Activated naive CD8-positive, alpha-beta T cell treated with anti-CD3 and anti-CD28 coated beads, Interleukin-2, amount 50 U/mL, for 24 hours (primary cell): ENCODE data around the gene SYNJ2.

Source experiments
- ATAC-seq: fragments of 150-1000 bp; cut with Tn5 transposase; one replicate; pipeline ENCODE4 v1.10.0; 2021
- DNase-seq: peaks from one replicate; pipeline ENCODE4 v3.0.0; 2021
- H3K27ac Mint-ChIP-seq: one replicate; pipeline ENCODE4 v1.8.0; 2021; ENCODE audit warnings: mild to moderate bottlenecking, mixed read lengths
- H3K27me3 Mint-ChIP-seq: one replicate; pipeline ENCODE4 v1.8.0; 2021; ENCODE audit warnings: mixed read lengths
- H3K36me3 Mint-ChIP-seq: one replicate; pipeline ENCODE4 v1.8.0; 2021; ENCODE audit warnings: low read depth, mixed read lengths
- H3K4me1 Mint-ChIP-seq: one replicate; pipeline ENCODE4 v1.8.0; 2021; ENCODE audit warnings: mixed read lengths
- H3K4me3 Mint-ChIP-seq: one replicate; pipeline ENCODE4 v1.8.0; 2021; ENCODE audit warnings: mild to moderate bottlenecking, moderate library complexity, mixed read lengths
- H3K9me3 Mint-ChIP-seq: one replicate; pipeline ENCODE4 v1.8.0; 2021; ENCODE audit warnings: mixed read lengths

SYNJ2 gene

DNA sequence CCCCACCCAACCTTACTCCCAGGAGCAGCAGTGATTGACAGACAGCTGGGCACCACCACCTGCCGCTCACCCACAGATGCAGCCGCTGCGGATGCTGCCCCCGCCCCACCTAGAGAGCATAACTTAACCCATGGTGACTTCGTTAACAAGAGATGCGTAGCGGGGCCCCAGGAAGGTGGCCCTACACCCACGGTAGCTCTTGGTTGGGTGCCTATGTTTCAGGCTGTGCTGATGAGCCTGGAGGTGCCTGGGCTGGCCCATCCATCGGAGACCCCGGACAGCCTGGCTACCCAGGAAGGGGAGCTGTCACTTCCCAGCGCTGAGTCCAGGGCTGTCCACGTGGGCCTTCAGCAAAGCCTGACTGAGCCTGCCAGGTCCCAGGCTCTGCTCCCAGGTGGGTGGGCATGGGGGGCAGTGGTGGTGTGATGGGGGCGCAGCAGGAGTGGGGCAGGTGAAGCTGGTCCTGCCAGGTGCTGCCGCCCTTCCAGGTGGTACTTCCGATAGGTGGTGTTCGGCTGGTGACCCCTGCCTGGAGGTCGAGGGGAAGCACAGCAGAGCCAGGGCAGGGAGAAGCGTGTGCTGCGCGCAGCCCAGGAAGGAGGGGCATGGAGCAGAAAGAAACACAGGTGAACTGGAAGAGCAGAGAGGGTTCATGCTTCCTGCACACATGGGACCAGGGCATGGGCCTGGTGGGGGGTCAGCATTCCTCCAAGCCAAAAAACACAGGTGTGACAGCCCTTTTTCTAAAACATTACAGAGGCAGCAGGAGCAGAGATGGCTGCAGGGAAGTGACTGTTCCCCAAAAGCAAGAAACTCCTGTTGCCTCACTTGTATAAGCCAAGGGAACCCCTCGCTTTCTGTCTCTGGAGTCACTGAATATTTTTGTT, 56.9 kb downstream of the SYNJ2 start:
- no peak for DNase-seq
- Mint-ChIP-seq H3K4me3 (no peak overlapping the region), H3K4me1 (peaks cover 35% of the 10 kb centered on the region), H3K36me3 (peaks cover 23% of the 10 kb centered on the region), H3K9me3 (no peaks in the 10 kb centered on the region), H3K27me3 (no peaks in the 10 kb centered on the region), H3K27ac (peak overlapping the region; percentile 44)
- ATAC-seq, result no peak

DNA sequence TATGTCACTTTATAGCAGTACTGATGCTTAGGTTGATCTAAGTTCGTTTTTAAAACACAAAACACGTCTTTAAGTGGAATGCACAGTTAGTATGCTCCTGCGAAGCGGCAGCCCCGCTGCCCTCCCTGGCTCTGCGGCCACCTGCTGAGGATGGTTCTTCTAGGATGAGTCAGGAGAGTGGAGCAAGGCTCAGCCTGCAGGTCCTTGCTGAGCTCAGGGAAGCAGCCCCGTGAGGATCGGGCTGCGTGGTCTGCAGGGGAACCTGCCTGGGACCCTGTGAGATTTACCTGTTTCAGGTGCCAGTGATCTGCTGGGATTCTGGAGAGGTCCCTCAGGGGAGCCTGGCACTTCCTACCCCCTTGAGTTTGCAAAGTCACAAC, 57.5 kb downstream of the SYNJ2 start:
- H3K27ac Mint-ChIP-seq, result no peak overlapping the region
- DNase-seq, result no peak
- H3K27me3 Mint-ChIP-seq, result no peaks in the 10 kb centered on the region
- H3K9me3 Mint-ChIP-seq, result no peaks in the 10 kb centered on the region
- H3K4me1 Mint-ChIP-seq, result peaks cover 38% of the 10 kb centered on the region
- H3K4me3 Mint-ChIP-seq, result no peak overlapping the region
- ATAC-seq, result no peak
- peaks cover 21% of the 10 kb centered on the region for H3K36me3 Mint-ChIP-seq

DNA sequence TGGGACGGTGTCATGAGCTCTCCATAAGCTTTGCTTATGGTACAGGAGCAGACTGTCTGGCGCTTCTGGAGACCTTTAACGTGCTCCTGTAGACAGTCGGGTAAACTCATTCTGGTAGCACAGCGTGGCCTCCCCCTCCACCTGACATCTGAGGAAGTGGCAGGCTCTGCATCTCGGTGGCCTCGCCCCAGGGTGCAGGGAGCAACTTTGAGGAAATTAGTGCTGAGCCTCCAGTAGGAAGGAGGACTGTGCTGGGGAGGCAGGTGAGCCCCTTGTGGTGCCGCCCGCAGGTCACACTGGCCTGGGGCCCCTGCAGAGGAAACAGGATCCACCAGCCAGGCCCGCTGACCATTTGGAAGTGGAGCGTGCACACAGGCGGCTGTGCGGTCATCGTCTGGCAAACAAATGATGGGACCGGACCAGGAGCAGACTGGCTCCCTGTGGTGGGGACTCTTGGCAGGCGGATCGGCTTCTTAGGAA, 57.9 kb downstream of the SYNJ2 start:
- Mint-ChIP-seq H3K27me3 (no peaks in the 10 kb centered on the region), H3K9me3 (no peaks in the 10 kb centered on the region), H3K27ac (peak overlapping the region; percentile 48), H3K36me3 (peaks cover 22% of the 10 kb centered on the region), H3K4me1 (peaks cover 40% of the 10 kb centered on the region), H3K4me3 (no peak overlapping the region)
- ATAC-seq, result peak; percentile 67
- no peak for DNase-seq

- H3K27me3 Mint-ChIP-seq, result no peaks in the 10 kb centered on the region
- ATAC-seq (peak; percentile 61), DNase-seq (no peak)
- H3K36me3 Mint-ChIP-seq, result peaks cover 20% of the 10 kb centered on the region
- peaks cover 41% of the 10 kb centered on the region for H3K4me1 Mint-ChIP-seq
- peak overlapping the region; percentile 48 for H3K27ac Mint-ChIP-seq
- H3K4me3 Mint-ChIP-seq, result peak overlapping the region; percentile 15
- no peaks in the 10 kb centered on the region for H3K9me3 Mint-ChIP-seq
Measured at GRCh38 chr6:158040051-158040803, 58.6 kb downstream of the SYNJ2 start.

GRCh38 chr6:158040804-158041347, 59.2 kb downstream of the SYNJ2 start:
- no peak overlapping the region for H3K4me3 Mint-ChIP-seq
- peaks cover 46% of the 10 kb centered on the region for H3K4me1 Mint-ChIP-seq
- H3K27ac Mint-ChIP-seq, result peak overlapping the region; percentile 48
- no peaks in the 10 kb centered on the region for H3K27me3 Mint-ChIP-seq
- H3K9me3 Mint-ChIP-seq, result no peaks in the 10 kb centered on the region
- DNase-seq (no peak), ATAC-seq (no peak)
- peaks cover 22% of the 10 kb centered on the region for H3K36me3 Mint-ChIP-seq

- ATAC-seq, result no peak
Measured at GRCh38 chr6:158041370-158041769, 59.7 kb downstream of the SYNJ2 start.

DNA sequence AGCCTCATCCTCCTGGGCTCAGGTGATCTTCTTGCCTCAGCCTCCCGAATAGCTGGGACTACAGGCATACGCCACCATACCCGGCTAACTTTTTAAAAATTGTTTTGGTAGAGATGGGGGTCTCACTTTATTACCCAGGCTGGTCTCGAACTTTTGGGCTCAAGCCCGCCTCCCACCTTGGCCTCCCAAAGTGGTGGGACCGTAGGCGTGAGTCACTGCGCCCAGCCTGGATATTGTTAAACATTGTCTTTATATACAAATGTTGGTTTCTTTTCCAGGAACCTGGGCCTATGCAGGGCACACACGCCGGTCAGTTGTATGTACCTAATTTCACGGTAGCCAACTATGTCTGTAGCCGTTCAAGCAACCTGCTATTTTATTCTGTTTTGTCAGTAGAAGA, 60.1 kb downstream of the SYNJ2 start:
- ATAC-seq, result no peak
- no peak for DNase-seq
- Mint-ChIP-seq H3K4me3 (no peak overlapping the region), H3K4me1 (peaks cover 53% of the 10 kb centered on the region), H3K27ac (no peak overlapping the region), H3K36me3 (peaks cover 24% of the 10 kb centered on the region), H3K27me3 (no peaks in the 10 kb centered on the region), H3K9me3 (no peaks in the 10 kb centered on the region)

More at GRCh38 chr6:158041370-158041769, 59.7 kb downstream of the SYNJ2 start:
- Mint-ChIP-seq H3K27ac (no peak overlapping the region), H3K4me3 (no peak overlapping the region), H3K27me3 (no peaks in the 10 kb centered on the region), H3K4me1 (peaks cover 49% of the 10 kb centered on the region), H3K9me3 (no peaks in the 10 kb centered on the region), H3K36me3 (peaks cover 21% of the 10 kb centered on the region)
- DNase-seq, result no peak

DNA sequence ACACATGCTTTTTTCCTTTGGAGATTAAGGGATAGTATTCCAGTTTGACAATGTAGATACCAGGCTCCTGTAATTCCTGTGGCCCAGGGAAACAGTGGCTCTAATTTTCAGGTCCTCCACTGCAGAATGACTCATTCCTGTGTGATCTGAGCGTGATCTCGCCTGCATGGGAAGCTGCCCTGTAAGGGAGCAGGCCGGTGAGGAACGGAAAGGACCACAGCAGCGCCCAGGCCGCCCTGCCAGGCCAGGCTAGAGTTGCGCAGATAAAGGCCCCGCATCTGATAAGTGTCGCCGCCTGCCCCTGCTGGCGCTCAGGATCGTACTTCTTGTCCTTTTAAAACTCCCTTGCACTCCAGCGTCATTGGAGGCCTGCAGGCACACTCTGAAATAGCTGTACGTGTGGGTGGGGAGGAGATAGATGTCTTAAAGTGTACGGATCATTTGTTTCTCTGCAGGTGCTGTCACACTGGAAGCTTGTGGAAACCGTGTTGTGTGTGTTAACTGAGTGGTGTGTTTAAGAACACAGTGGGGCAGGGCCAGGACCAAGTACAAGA, 60.7 kb downstream of the SYNJ2 start:
- Mint-ChIP-seq H3K36me3 (peaks cover 30% of the 10 kb centered on the region), H3K4me1 (peaks cover 58% of the 10 kb centered on the region), H3K4me3 (no peak overlapping the region), H3K27me3 (no peaks in the 10 kb centered on the region), H3K27ac (no peak overlapping the region), H3K9me3 (no peaks in the 10 kb centered on the region)
- ATAC-seq, result no peak
- no peak for DNase-seq

DNA sequence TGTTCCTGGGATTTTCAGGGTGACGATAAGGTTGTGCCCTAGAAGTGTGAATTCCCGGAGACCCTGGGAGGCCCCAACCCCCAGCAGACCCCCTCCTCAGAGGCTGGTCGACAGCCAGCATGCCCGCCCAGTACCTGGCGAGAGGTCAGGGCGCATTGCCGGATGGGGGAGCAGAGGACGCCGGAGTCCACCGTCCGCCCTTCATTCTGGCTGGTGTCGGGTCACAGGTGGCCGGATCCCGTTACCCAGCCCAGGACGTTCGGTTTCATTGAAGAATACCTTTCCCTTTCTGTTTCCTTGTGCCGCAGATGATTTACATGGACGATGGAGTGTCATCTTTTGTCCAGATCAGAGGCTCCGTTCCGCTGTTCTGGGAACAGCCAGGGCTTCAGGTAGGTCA, 61.3 kb downstream of the SYNJ2 start:
- H3K9me3 Mint-ChIP-seq, result no peaks in the 10 kb centered on the region
- DNase-seq, result no peak
- no peak for ATAC-seq
- peaks cover 63% of the 10 kb centered on the region for H3K4me1 Mint-ChIP-seq
- H3K36me3 Mint-ChIP-seq, result peaks cover 33% of the 10 kb centered on the region
- no peaks in the 10 kb centered on the region for H3K27me3 Mint-ChIP-seq
- no peak overlapping the region for H3K4me3 Mint-ChIP-seq
- no peak overlapping the region for H3K27ac Mint-ChIP-seq

GRCh38 chr6:158043586-158044524, 62.2 kb downstream of the SYNJ2 start:
- Mint-ChIP-seq H3K4me1 (peaks cover 59% of the 10 kb centered on the region), H3K27ac (no peak overlapping the region), H3K27me3 (no peaks in the 10 kb centered on the region), H3K9me3 (no peaks in the 10 kb centered on the region), H3K36me3 (peaks cover 33% of the 10 kb centered on the region), H3K4me3 (no peak overlapping the region)
- no peak for ATAC-seq
- no peak for DNase-seq

GRCh38 chr6:158044525-158044888, 62.8 kb downstream of the SYNJ2 start:
- H3K27ac Mint-ChIP-seq, result no peak overlapping the region
- no peak for ATAC-seq
- peaks cover 52% of the 10 kb centered on the region for H3K4me1 Mint-ChIP-seq
- H3K4me3 Mint-ChIP-seq, result no peak overlapping the region
- H3K36me3 Mint-ChIP-seq, result peaks cover 36% of the 10 kb centered on the region
- H3K27me3 Mint-ChIP-seq, result no peaks in the 10 kb centered on the region
- H3K9me3 Mint-ChIP-seq, result no peaks in the 10 kb centered on the region
- no peak for DNase-seq

GRCh38 chr6:158046201-158047126, 64.8 kb downstream of the SYNJ2 start:
- H3K4me3 Mint-ChIP-seq, result peak overlapping the region; percentile 51
- H3K9me3 Mint-ChIP-seq, result no peaks in the 10 kb centered on the region
- peak; percentile 17 for ATAC-seq
- H3K27me3 Mint-ChIP-seq, result no peaks in the 10 kb centered on the region
- peaks cover 33% of the 10 kb centered on the region for H3K4me1 Mint-ChIP-seq
- peak overlapping the region; percentile 83 for H3K27ac Mint-ChIP-seq
- H3K36me3 Mint-ChIP-seq, result peaks cover 36% of the 10 kb centered on the region
- DNase-seq, result no peak

DNA sequence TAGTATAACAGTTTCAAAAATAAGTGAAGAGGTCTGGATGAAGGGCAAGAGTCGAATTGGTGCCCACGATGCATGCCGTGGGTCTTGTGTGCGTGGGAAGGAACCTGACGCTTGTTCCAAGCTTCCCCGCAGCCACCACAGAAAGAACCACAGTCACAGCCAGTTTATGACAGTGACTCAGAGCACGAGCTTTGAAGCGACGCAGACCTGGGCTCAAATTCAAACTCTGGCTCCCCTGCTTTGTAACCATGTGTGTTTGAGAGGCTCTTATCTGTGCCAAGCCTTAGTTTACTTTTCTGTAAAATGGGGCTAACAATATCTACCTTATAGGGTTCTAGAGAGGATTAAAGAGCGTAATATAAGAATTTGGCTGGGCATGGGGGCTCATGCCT, 65.5 kb downstream of the SYNJ2 start:
- no peaks in the 10 kb centered on the region for H3K27me3 Mint-ChIP-seq
- ATAC-seq, result peak; percentile 80
- H3K36me3 Mint-ChIP-seq, result peaks cover 36% of the 10 kb centered on the region
- DNase-seq, result peak; percentile 71
- H3K4me1 Mint-ChIP-seq, result peaks cover 31% of the 10 kb centered on the region
- peak overlapping the region; percentile 51 for H3K4me3 Mint-ChIP-seq
- H3K9me3 Mint-ChIP-seq, result no peaks in the 10 kb centered on the region
- H3K27ac Mint-ChIP-seq, result peak overlapping the region; percentile 83
